K562 (cell line): Measurements from ENCODE around the gene APOB. TPM values are rescaled to one million over a fixed set of nuclear protein-coding genes. Genes with fewer than 3 reads are reported as not detected.

Experiments used
- ATAC-seq: fragments of 200-7000 bp; cut with Tn5 transposase; 3 replicates; pipeline ENCODE4 v1.9.1; 2020; ENCODE audit warnings: moderate library complexity
- BruUV-seq: library from RNA; stranded (reverse); fragments of 400-500 nt; replicated peaks from 2 replicates; lab custom pipeline; 2021; lab: Mats Ljungman, UMichigan
- CTCF ChIA-PET: fragments of 300-600 bp; formaldehyde crosslinking; extraction: SDS; loops from one replicate; lab custom pipeline; 2021; ENCODE audit warnings: low intra/inter-chr PET ratio; lab: Yijun Ruan, JAX
- POLR2A ChIA-PET: fragments of 300-600, 350-650 bp; sonication (Branson Sonifier 250); formaldehyde crosslinking; extraction: SDS; loops from one replicate; lab custom pipeline; 2021; ENCODE audit warnings: antibody characterized with exemption, inconsistent platforms; lab: Yijun Ruan, JAX
- DNase-seq, 4 experiments: peaks; one replicate each; pipeline versions ENCODE4 v3.0.0 to v3.0.0-alpha.2; 2011 to 2018; ENCODE audit warnings: low spot score in 3 of 4, mixed read lengths in 3 of 4; ENCODE audit errors: extremely low read depth in 1 of 4
- FAIRE-seq: peaks from 2 replicates; lab custom pipeline; 2011; peaks lifted over from hg19 to GRCh38; lab: Jason Lieb, UNC
- H2AFZ ChIP-seq: 2 replicates; pipeline ENCODE4 v1.6.0; 2011; ENCODE audit warnings: low read depth, low read length, control low read depth, inconsistent platforms
- H3K27ac ChIP-seq: fragments of 200-600 bp; 3 replicates; pipeline ENCODE4 v1.8.0; 2011; ENCODE audit warnings: low read depth, mild to moderate bottlenecking, control low read depth, inconsistent platforms, low read length, moderate library complexity, mixed read lengths; ENCODE audit errors: extremely low read depth
- H3K27me3 ChIP-seq, 2 experiments: fragments of 300-600 bp in 1 of 2; 2 replicates in 1 of 2; 3 replicates in 1 of 2; pipeline versions ENCODE4 v1.6.0 to v1.8.0; 2011; ENCODE audit warnings: inconsistent platforms in 2 of 2, low read length in 2 of 2, mild to moderate bottlenecking in 1 of 2, mixed read lengths in 1 of 2, moderate library complexity in 1 of 2; ENCODE audit not compliant: control insufficient read depth in 2 of 2, insufficient read depth in 2 of 2
- H3K36me3 ChIP-seq: fragments of 300-600 bp; 3 replicates; pipeline ENCODE4 v1.8.0; 2011; ENCODE audit warnings: mild to moderate bottlenecking, low read length, inconsistent platforms; ENCODE audit not compliant: control insufficient read depth, insufficient read depth
- H3K4me1 ChIP-seq, 2 experiments: fragments of 200-600 bp in 1 of 2; replicated peaks in 1 of 2; 2 replicates in 1 of 2; 3 replicates in 1 of 2; pipeline versions ENCODE4 v1.5.1 to v1.8.0; 2011; ENCODE audit warnings: inconsistent platforms in 2 of 2, low read length in 2 of 2, mild to moderate bottlenecking in 1 of 2, mixed read lengths in 1 of 2, moderate library complexity in 1 of 2; ENCODE audit not compliant: control insufficient read depth in 2 of 2, insufficient read depth in 2 of 2
- H3K4me2 ChIP-seq: 2 replicates; pipeline ENCODE4 v1.6.1; 2011; ENCODE audit warnings: low read length, control low read depth, inconsistent platforms, mixed read lengths; ENCODE audit not compliant: insufficient read depth
- H3K4me3 ChIP-seq: fragments of 200-600 bp; sonication (generic), shearing (Covaris generic); 2 replicates; pipeline ENCODE4 v1.5.1; 2016; ENCODE audit warnings: control low read depth, inconsistent platforms
- H3K79me2 ChIP-seq: fragments of 200-600 bp; 3 replicates; pipeline ENCODE4 v1.8.0; 2011; ENCODE audit warnings: low read length, inconsistent platforms; ENCODE audit not compliant: control insufficient read depth, insufficient read depth
- H3K9ac ChIP-seq, 2 experiments: 2 replicates each; pipeline versions ENCODE4 v1.6.0 to v1.6.1; 2011; ENCODE audit warnings: low read depth in 2 of 2, low read length in 2 of 2, control low read depth in 1 of 2, inconsistent platforms in 1 of 2, mild to moderate bottlenecking in 1 of 2, mixed read lengths in 1 of 2; ENCODE audit not compliant: insufficient read depth in 1 of 2
- H3K9me1 ChIP-seq: one replicate; pipeline ENCODE4 v1.6.0; 2011; ENCODE audit warnings: inconsistent platforms, mild to moderate bottlenecking, low read length, moderate library complexity; ENCODE audit not compliant: control insufficient read depth, insufficient read depth
- H3K9me3 ChIP-seq: replicated peaks from 2 replicates; pipeline ENCODE4 v1.5.1; 2011; ENCODE audit warnings: low read depth, low read length, inconsistent platforms; ENCODE audit not compliant: control insufficient read depth, insufficient read depth
- H4K20me1 ChIP-seq: replicated peaks from 2 replicates; pipeline ENCODE4 v1.6.1; 2011; ENCODE audit warnings: low read length, inconsistent platforms, mixed read lengths; ENCODE audit not compliant: control insufficient read depth, insufficient read depth
- ARID1B ChIP-seq: fragments of 450-650 bp; IDR thresholded peaks from 2 replicates; pipeline ENCODE4 v1.6.1; 2016; ENCODE audit warnings: antibody characterized with exemption, mild to moderate bottlenecking, inconsistent platforms
- CCAR2 ChIP-seq: fragments of 200-400 bp; formaldehyde crosslinking; IDR thresholded peaks from 2 replicates; pipeline ENCODE4 v1.6.1; 2017; ENCODE audit warnings: mild to moderate bottlenecking, low read depth, low read length
- FOSL1 ChIP-seq: fragments of 200-800 bp; sonication (Bioruptor generic); conservative IDR thresholded peaks from 2 replicates; pipeline ENCODE4 v1.6.1; 2016; ENCODE audit warnings: missing genetic modification characterization, missing compliant biosample characterization
- GMEB1 ChIP-seq: fragments of 250-450 bp; sonication (Bioruptor Pico); IDR thresholded peaks from 2 replicates; pipeline ENCODE4 v1.4.0; 2020; ENCODE audit warnings: mild to moderate bottlenecking
- PREB ChIP-seq: sonication (generic); formaldehyde crosslinking; IDR thresholded peaks from 2 replicates; pipeline ENCODE4 v1.8.1; 2023; ENCODE audit warnings: mild to moderate bottlenecking, missing genetic modification reagents
- SMAD4 ChIP-seq: fragments of 250-450 bp; sonication (Bioruptor Pico); conservative IDR thresholded peaks from 2 replicates; pipeline ENCODE4 v1.8.0; 2021; ENCODE audit warnings: inconsistent platforms, mild to moderate bottlenecking, moderate library complexity
- TFAM ChIP-seq: fragments of 250-450 bp; sonication (Bioruptor Pico); conservative IDR thresholded peaks from 2 replicates; pipeline ENCODE4 v1.5.0; 2021; ENCODE audit warnings: mild to moderate bottlenecking, moderate library complexity
- ZNF589 ChIP-seq: fragments of 200-800 bp; sonication (Bioruptor generic); IDR thresholded peaks from 2 replicates; pipeline ENCODE4 v1.6.1; 2016; ENCODE audit warnings: low read depth, missing genetic modification characterization, missing compliant biosample characterization
- WGBS: fragments of 100-300 bp; shearing (Covaris generic); methylation state at CpG from one replicate; pipeline ENCODE4 v1.1.6; 2016; ENCODE audit warnings: low coverage, mixed read lengths; ENCODE audit not compliant: insufficient coverage; ENCODE audit errors: missing lambda C conversion rate; 5-methylcytosine and 5-hydroxymethylcytosine counted together
- in situ Hi-C: fragments of 300-500 bp; cut with MboI; formaldehyde crosslinking; loops from 4 replicates; pipeline ENCODE4 v1.15.0; 2018; ENCODE audit warnings: inconsistent platforms, mixed read lengths
- intact Hi-C: fragments of 100-400 bp; cut with micrococcal nuclease; formaldehyde crosslinking; loops from 2 replicates; pipeline ENCODE4 v1.14.2; 2022
- polyA plus RNA-seq, 8 experiments: library from polyadenylated mRNA; depleted of rRNA in 4 of 8; stranded (reverse) in 5 of 8; unstranded in 3 of 8; fragments of >200 nt; fragmentation: Nextera tagmentation in 2 of 8; fragmentation: Illumina TruSeq in 1 of 8; extraction: Ambion mirVana in 2 of 8; extraction: Trizol in 1 of 8; gene quantifications; 2 replicates each; pipeline versions ENCODE4 v1.2.1 to v1.2.3, GENCODE V29; 2011 to 2014; ENCODE audit warnings: inconsistent platforms in 1 of 8, missing spikeins in 1 of 8
- total RNA-seq, 7 experiments: library from RNA; depleted of rRNA in 6 of 7; stranded (reverse); fragments of >200 nt in 6 of 7; fragmentation: Illumina TruSeq in 2 of 7; extraction: Trizol in 2 of 7; gene quantifications; 2 replicates each; pipeline versions ENCODE4 v1.2.1 to v1.2.3, GENCODE V29; 2011 to 2021; ENCODE audit warnings: low replicate concordance in 1 of 7
- TF ChIP-seq, protein P1 (sequence below): fragments of 450-650 bp; IDR thresholded peaks from 2 replicates; pipeline ENCODE4 v1.6.1; 2016; ENCODE audit warnings: borderline replicate concordance

Gene APOB
- total and polyA plus RNA-seq, 9 of the 15 experiments (the other 6 are each of a cell fraction or from before 2014, with no cell fraction given), result 0.73 TPM; not detected in 8

GRCh38 chr2:21002814-21003192 lies 41.1 kb downstream of the APOB start:
- no peak for FAIRE-seq
- DNase-seq, result no peak
- ATAC-seq, result no peak
- in situ Hi-C loops (no loop called here), intact Hi-C loops (no loop called here)
- no peak overlapping the region for H3K9ac ChIP-seq
- no TSS peak for BruUV-seq
- ChIA-PET POLR2A (no interaction called here), CTCF (interaction anchor here (0.7 kb wide), 1 partner anchor 9 kb away, joined by 3 read pairs; no protein-coding TSS in a partner anchor)
- H3K79me2 ChIP-seq, result no peaks in the 10 kb centered on the region
- 0% methylated on average over 4 of the region's 4 CpGs for WGBS
- H2AFZ ChIP-seq, result no peak overlapping the region
- no peaks in the 10 kb centered on the region for H3K9me1 ChIP-seq
- no peak overlapping the region for H3K27ac ChIP-seq
- H3K36me3 ChIP-seq, result no peaks in the 10 kb centered on the region
- no peaks in the 10 kb centered on the region; a peak in 1 of 5 replicates for H3K27me3 ChIP-seq
- H3K4me3 ChIP-seq, result no peak overlapping the region
- no peaks in the 10 kb centered on the region for H3K4me1 ChIP-seq
- no peak for TF ChIP-seq FOSL1 (tag)
- TF ChIP-seq TFAM (CRISPR knock-in tag), result no peak
- H3K9me3 ChIP-seq, result no peaks in the 10 kb centered on the region
- H4K20me1 ChIP-seq, result no peaks in the 10 kb centered on the region
- no peak overlapping the region for H3K4me2 ChIP-seq

- H3K4me1 ChIP-seq, result no peaks in the 10 kb centered on the region
- intact Hi-C loops, result no loop called here
- whole genome bisulfite sequencing, result 2% methylated on average over 9 of the region's 9 CpGs
- H3K9me3 ChIP-seq, result no peaks in the 10 kb centered on the region
- H3K9me1 ChIP-seq, result no peaks in the 10 kb centered on the region
- no peaks in the 10 kb centered on the region; a peak in 2 of 5 replicates for H3K27me3 ChIP-seq
- H3K4me2 ChIP-seq, result no peak overlapping the region
- POLR2A ChIA-PET, result no interaction called here
- no peak for FAIRE-seq
- no peak for ATAC-seq
- BruUV-seq, result no TSS peak
- H2AFZ ChIP-seq, result no peak overlapping the region
- no peak overlapping the region for H3K27ac ChIP-seq
- no peak overlapping the region for H3K9ac ChIP-seq
- no peaks in the 10 kb centered on the region for H3K36me3 ChIP-seq
- in situ Hi-C loops, result no loop called here
- H3K79me2 ChIP-seq, result no peaks in the 10 kb centered on the region
- no peak overlapping the region for H3K4me3 ChIP-seq
- no peak for DNase-seq
- CTCF ChIA-PET, result interaction anchor here (0.7 kb wide), 1 partner anchor 9 kb away, joined by 3 read pairs; no protein-coding TSS in a partner anchor
- no peaks in the 10 kb centered on the region for H4K20me1 ChIP-seq
- no peak for TF ChIP-seq ZNF589 (CRISPR knock-in tag)
- no peak for TF ChIP-seq SMAD4 (CRISPR knock-in tag)
- no peak for TF ChIP-seq FOSL1 (tag)
- TF ChIP-seq GMEB1 (CRISPR knock-in tag), result no peak
- no peak for TF ChIP-seq PREB (CRISPR knock-in tag)
- no peak for TF ChIP-seq CCAR2
- TF ChIP-seq ARID1B, result no peak
- TF ChIP-seq, protein P1, sequence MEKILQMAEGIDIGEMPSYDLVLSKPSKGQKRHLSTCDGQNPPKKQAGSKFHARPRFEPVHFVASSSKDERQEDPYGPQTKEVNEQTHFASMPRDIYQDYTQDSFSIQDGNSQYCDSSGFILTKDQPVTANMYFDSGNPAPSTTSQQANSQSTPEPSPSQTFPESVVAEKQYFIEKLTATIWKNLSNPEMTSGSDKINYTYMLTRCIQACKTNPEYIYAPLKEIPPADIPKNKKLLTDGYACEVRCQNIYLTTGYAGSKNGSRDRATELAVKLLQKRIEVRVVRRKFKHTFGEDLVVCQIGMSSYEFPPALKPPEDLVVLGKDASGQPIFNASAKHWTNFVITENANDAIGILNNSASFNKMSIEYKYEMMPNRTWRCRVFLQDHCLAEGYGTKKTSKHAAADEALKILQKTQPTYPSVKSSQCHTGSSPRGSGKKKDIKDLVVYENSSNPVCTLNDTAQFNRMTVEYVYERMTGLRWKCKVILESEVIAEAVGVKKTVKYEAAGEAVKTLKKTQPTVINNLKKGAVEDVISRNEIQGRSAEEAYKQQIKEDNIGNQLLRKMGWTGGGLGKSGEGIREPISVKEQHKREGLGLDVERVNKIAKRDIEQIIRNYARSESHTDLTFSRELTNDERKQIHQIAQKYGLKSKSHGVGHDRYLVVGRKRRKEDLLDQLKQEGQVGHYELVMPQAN, result no peak
Measured at GRCh38 chr2:21001988-21002813, 41.7 kb downstream of the APOB start.
